AG20443 (cell line): ENCODE measurements around the gene MTUS2.

Experiments used
- DNase-seq: peaks from one replicate; pipeline ENCODE4 v3.0.0; 2012; ENCODE audit warnings: low spot score, mixed read lengths

The MTUS2 gene

DNA sequence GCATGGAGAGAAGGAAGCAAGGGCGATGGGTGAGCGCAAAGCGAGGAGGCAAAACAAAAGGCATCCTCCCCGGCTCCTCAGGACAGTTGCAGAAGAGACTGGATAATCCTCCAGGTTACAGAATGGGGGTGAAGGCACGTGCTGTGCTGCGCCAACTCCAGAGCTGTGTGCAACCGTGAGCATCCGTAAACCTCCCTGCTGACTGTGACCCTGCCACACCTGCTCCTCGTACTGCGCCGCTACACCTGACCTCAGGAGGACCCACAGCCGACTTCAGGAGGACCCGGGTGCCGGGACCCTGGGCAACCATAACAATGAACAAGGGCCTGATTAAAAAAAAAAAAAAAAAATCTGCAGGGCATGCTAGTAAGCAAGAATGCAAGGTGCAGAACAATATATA lies 706.6 kb downstream of the MTUS2 start:
- no peak for DNase-seq

DNA sequence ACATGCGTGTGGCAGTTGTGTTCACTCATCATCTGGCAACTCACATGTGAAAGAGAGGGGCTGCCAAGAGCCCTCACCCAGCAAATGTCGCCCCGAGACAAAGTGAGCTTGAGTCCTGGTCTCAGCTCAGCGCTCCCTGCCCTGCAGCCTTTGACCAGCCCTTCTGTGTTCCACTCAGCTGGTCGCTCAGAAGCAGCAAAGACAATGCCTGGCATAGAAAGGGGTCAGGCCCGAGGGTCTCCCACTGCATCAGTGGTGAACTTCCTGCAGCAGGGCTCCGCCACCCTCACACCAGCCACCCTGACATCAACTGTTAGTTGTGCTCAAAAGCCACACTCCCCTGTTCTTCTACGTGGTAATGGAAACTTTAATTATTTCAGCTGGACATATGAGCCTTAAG lies 707.4 kb downstream of the MTUS2 start:
- DNase-seq: no peak

DNA sequence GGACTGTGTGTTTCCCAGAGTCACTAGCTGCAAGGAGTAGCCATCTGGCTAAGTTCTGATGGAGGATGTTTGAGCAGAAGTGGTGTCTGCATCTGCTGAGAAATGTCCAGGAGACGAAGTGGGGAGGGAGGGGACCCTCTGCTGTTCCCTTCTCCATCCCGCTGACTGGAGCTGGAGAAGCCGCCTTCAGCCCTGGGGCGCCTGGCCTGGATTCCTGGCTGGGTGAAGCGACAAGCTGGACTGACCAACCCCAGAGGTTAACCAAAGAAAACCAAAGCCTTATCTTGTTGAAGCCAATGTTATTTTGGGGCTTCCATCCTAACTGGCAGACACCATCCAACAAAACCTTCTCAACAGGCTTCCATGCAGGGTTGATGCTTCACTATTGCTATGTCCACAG lies 707.8 kb downstream of the MTUS2 start:
- no peak for DNase-seq

DNA sequence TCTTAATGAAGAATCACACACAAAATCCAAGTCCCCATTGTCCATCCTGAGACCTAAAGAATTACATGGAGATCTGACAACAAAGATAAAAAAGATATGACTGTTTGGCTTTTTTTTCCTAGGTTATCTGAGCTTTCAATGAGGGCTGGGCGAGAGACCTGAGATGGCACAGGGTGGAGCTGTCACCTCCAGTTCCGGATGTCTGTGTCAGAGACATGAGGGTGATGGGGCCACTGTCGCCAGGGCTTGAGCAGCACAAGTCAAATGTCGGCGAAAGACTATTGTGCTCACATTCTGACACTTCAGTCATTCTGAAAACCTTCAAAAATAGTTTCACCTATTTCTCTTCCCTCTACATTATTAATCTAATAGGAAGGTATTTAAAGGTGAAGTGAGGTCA lies 709.6 kb downstream of the MTUS2 start:
- DNase-seq: no peak

DNA sequence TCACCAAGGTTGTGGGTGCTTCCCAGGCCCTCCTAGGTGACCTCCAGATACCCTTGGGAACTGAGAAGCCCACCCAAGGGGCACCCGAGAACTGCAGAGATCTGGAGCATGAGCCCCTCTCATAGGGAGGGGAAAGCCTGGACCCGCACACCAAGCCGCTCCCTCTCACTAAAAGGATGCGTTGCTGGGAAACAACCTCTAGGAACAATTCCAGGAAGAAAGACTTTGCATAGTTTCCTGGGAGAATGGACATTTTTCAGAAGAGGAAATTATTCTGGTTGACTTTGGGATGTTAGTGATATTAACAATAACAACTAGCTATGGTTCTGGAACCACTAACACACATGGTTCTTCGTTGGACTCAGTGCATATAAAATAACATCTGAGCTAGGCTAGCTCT lies 710.8 kb downstream of the MTUS2 start:
- no peak for DNase-seq

DNA sequence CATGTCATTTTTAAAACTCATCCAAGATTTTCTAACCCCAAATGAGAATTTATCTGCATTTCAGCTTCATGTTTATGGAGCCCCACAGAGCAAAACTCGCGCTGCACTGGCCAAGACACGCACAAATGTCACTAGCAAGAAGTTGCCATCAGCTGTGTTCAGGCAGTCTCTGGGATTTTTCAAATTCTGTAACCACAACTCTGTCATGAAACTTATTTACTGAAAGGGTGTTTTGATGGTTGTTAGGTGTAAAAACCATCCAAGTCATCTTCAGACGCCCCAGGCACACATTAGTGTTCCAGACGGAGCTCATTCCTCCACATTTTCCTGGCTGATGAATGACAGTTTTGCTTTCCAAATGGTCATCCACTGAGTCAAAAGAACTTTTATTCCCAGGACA lies 712.0 kb downstream of the MTUS2 start:
- peak; percentile 77 for DNase-seq

DNA sequence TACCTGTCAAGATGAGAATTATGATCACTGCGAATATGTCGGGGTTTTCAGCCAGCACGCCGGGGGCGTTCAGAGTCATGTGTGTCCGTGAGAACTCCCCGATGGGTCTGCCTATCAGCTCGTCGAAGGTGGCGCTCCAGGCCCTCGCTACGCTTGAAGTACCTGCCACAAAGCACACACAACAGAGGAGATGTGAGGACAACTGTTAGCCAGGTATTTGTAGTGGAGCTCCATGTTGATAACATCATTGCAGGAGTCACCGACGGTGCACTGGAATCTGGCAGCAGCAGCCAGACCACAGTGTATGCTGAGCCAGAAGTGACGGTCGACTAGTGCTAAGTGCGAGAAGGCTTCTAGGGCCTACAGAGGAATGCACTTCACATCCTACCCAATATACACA lies 712.7 kb downstream of the MTUS2 start:
- DNase-seq: peak; percentile 44

DNA sequence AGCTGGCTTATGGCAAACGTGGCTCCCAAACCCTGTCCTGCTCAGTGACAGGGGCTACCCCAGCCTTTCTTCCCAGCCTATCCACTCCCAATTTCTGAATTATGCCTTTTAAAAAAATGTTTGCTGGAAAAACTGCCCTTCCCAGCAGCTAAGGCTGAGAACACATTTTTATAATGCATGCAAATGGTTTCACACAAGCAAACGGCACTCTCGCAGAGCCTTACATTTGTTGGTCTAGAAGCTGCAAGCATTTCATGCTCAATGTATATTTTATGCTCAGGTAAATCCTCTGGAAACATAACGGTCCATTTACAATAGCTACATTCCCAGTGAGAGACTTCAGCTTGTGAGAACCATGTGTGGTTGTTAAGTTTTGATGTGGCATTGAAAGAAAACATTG lies 713.9 kb downstream of the MTUS2 start:
- no peak for DNase-seq

DNA sequence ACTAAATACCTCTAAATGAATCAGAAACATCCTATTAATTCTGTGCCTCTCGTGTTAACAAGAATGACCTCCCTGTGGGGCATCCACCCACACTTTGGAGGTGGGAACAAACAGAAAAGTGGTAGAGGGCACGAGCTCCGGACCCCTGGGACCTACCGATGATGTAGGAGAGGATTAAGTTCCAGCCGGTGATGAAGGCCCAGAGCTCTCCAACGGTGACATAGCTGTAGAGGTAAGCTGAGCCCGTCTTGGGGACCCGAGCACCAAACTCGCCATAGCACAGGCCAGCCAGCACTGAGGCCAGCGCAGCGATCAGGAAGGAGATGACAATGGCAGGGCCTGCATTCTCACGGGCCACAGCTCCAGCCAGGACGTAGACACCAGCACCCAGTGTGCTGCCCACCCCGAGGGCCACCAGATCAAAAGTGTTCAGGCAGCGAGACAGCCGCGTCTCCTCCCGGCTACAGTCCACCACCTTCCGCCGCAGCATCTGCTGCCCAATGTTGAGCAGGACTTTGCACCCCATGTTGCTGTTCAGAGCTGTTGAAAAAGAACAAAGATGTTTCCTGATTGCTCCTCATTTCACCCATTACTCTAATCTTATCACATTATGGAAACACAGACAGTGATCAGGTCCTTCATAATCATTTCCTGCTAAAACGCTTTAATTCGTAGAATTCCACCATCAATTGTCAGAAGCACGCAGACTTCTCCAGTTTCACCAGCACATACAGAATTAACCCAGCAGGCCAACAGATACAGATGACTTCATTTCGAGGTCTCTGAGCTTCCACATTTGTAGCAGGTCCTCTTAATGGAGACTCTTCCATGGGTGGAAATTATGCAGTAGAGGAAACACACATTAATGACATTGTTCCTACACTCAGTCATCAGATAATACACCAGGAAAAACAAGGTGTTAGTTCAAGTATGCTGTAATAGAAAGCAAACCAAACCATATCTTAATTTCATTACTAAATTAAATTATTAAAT lies 715.8 kb downstream of the MTUS2 start:
- no peak for DNase-seq

DNA sequence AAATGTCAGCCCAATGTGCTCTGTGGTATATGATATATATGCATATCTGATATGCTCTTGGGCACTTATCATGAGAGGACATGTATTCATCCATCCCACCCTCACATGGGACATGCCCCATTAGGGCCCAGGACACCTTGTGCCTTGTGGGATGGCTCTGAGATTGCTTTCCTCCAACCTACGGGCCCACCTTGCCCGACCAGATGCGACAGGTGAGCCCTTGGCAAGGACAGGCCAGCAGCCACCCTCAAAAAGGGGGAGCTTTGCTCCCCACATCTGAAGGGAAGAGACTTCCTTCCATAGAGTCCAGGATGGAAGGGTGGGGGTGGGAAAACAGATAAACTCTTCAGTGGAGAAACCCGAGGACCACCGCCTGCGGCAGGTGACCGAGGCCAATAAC lies 716.7 kb downstream of the MTUS2 start:
- DNase-seq: no peak

DNA sequence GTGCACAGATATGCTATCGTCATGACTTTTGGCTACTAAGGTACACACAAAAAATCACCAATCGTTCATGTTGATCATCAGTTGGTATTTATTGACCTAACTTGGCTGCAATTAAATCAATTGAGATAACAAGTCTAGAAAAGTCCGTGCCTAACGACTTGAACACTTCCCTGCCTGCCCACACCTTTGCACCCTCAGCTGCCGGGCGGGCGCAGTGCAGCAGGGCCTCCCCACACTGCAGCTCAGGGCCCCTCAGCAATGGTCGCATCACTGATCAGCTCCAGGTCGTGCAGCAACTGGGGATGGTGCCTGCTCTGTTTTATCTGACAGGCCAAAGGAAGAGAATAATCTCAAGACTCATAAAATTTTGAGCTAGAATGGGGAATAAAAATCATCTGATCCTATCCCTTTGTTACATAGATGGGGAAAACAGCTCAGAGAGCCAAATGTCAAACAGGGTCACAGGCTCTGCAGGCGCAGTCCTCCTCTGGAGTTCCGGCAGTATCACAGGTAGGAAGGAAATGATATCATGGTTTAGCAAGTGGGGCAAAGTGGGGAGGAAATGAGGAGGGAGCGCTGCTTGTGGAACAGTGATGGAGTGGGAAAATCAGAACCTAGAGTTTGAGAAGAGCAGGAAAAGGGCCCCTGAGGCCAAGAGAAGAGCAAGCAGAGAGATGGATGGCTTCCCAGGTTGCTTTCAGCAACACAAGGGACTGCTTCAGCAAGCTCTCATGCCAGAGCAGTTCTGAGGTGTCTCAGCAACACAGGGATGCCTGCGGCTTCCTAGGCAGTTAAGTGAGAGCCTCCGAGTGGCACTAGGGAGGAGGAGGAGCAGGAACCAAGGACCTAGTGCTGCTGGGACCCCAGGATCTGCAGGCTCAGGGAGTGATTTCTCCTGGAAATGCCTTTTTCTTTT lies 717.9 kb downstream of the MTUS2 start:
- peak; percentile 38 for DNase-seq

DNA sequence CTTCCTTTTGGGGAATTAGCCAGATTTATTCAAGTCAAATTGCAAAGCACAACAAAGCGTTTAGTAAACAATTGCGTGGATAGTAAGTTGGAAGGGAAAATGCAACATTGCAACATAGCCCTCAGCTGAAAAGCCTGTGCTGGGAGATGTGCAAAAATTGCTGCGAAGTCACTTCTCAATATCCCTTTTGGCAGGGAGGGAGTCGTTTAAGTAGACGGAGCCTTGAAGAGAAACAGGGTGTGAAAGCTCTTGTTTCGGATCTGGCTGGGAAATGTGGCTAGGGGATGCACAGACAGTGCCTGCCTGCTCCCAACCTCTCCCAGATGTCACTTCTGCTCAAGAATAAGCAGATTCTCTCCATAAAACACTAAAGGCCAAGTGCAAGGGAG lies 718.5 kb downstream of the MTUS2 start:
- peak; percentile 46 for DNase-seq

DNA sequence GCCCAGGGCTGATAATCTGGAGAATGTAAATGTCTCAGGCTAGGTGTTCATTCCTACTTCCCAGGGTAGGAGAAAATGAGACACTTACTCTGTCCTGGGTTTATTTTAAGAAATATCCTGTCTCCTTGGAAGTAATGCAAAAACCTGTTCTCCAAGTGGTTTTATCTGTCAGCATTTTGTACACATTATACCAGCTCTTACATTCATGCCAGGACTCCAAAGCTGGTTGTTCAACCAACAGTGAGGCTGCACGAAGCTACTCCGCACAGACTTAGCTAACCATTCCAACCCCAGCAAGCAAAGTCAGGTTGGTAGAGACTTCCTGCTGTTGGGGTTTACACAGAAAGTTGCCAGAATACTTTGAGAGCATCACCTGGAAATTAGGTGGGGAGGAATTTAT lies 719.7 kb downstream of the MTUS2 start:
- no peak for DNase-seq

DNA sequence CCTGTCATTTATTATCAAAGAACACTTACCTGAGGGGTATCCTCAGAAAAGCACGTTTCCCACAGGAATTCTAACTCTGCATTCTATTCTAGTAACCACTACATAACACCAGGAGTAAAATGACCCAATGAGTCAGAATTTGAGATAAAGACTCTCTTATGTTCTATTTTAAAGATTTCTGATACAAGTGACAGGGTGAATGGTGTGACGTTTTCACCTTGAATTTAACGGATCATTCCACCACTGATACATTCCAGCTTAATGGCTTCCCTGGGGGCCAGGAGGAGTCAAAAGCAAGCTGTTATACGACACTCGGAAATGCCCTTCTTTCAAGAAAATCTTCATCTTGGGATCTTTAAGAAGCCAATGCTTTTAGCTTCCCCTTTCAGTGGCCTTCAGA lies 720.2 kb downstream of the MTUS2 start:
- DNase-seq: no peak

DNA sequence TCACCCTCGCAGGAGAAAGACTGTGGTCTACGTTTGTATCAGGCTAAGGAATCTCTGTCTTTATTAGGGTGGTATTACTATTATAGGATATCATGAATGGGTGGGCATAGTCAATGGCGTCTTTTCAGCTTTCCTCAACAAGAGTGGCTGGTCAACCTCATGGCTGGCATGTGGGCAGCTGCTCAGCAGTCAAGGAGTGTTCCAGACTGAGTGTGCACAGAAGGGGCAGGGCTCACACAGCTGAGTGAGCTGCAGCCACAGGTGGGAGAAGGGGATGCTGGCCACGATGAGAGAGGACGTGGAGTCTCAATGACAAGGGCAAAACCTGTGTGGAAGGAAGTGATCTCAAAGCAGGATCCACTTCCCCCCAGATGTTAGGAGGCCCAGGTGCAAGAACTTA lies 720.7 kb downstream of the MTUS2 start:
- no peak for DNase-seq

DNA sequence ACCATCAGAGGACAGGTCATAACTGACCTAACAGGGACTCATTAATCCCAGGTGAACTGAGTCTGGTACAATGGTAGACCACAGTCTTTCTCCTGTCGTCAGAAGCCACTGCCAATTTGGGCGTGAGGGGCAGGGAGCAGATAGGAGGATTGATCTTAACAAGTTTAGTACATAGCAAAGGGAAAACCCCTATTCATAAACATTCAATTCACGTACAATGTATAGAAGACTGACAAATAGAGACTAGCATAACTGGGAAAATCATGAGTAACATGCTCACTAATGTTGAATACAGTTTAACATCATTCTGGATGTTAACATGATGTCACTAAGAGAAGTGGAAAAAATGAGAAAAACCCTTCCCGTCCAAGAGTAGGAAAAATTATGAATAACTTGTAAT lies 721.3 kb downstream of the MTUS2 start:
- DNase-seq: no peak

DNA sequence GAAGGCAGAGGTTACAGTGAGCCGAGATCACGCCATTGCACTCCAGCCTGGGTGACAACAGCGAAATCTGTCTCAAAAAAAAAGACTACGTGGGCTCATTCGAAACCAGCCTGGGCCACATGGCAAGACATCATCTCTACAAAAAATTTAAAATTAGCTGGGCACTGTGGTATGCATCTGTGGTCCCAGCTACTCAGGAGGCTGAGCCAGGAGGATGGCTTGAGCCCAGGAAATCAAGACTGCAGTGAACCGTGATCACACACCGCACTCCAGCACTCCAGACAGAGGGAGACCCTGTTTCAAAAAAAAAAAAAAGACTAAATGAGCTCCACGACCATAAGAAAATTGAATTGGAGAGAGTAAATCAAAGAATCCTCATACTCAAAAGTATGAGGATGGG lies 722.2 kb downstream of the MTUS2 start:
- DNase-seq: no peak

DNA sequence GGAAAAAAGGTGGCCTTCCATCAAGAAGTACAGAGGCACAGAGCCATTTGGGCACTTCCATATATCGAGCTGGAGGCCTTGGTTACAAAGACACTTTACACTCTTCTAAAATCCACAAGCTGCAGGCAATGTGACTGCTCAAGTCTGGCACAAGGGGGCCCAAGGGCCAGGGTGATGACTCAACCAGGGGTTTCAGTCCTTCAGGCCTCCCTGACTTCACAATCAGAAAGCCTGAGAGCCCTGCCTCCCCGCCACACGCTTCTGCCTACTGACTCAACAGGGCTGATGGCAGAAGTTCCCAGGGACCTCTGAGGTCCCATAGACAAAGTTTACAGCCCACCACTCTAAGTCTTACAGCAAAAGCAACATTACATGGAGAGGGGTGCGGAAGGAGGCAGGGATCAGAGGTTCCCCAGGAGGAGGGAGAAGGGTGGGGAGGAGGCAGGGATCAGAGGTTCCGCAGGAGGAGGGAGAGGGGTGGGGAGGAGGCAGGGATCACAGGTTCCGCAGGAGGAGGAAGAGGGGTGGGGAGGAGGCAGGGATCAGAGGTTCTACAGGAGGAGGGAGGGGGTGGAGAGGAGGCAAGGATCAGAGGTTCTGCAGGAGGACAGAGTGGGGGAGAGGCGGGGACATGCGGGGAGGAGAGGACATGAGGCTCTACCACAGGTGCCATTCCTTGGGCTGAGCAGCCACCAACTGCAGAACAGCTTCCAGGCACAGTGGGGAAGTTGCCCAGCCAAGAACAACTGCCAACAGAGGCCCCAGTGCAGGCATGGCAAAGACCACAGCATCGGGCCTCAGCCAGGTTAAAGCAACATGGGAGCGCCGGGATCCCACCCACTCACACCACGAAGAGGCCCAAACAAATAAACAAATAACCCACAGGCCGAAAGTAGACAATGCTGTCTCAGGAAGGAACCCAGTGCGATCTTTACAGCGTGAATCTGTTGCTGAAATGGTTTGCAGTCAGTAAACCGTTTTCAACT lies 723.4 kb downstream of the MTUS2 start:
- DNase-seq: peak; percentile 24

DNA sequence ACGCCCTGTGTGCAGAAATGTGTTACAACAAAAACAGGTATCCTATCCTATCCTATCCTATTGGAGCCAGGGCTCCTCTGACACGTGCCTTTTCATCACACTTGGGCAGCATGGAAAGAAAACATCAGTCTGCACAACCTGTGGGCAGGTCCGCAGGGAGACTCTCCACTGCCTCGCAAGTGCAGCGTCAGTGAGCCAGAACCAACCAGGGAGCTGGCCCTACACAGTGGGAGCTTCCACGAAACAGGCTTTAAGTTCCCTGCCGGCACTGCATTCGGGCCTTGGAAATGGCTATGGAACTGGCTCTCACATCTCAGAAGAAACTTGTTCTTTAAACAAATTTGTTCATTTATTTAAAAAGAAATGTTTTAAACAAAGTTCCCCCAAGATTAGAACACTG lies 725.8 kb downstream of the MTUS2 start:
- no peak for DNase-seq

DNA sequence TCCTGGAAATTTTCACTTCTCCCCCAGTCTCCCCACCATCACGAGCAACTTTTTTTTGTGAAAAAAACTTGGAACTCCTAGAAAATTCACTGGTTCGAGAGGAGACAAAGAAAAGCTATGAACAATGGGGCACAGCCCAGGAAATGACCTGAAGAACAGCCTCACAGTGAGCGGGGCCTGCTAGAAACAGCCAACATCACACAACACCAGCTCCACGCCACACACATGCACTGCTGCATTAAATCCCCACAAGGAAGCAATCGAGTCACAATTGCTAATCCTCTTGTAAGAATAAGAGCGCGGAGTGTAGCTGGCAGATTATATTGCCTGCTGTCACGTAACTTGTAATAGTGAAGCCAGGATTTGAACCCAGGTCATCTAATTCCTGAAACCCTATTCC lies 726.5 kb downstream of the MTUS2 start:
- no peak for DNase-seq

DNA sequence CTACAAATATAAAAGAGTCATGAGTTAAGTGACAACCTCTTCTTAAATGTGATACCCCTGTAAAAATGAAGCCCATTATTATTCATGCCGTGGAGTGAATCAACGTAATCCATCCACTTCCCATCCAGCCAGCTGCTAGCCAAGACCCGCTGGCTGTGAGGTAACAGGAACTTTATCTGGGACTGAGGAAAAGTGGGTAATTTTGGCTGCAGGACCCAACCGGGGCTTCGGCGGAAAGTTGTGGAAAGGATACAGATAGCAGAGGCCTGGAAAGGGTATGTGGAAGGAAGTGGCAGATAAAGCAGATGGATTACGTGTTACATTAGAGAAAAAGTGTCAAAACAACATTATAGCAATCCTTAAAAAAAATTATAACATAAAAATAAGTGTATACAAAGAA lies 727.0 kb downstream of the MTUS2 start:
- no peak for DNase-seq

DNA sequence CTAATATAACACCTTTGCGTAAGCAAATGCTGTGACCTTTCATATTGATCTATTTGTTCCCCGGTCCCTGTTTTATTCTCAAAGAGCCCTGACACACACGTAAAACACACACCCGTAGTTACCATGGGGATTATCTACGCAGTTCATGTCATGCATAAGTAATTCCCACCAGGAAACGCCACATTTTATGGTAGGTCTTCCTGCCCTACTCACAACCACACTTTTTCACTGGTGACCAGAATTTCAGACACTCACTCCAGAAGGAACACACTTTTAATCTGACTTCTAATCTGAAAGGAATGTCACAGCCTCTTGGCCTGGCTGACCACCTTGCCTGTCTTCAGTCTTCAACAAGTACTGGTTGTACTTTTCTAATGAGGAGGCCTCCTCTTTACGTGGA lies 728.6 kb downstream of the MTUS2 start:
- no peak for DNase-seq
